ENCODE measurements around the gene VAMP4. TPM values are rescaled to one million over a fixed set of nuclear protein-coding genes. Genes with fewer than 3 reads are reported as not detected.

VAMP4 gene
- total RNA-seq, 1 experiment from 2014 or later = 4.2 TPM

DNA sequence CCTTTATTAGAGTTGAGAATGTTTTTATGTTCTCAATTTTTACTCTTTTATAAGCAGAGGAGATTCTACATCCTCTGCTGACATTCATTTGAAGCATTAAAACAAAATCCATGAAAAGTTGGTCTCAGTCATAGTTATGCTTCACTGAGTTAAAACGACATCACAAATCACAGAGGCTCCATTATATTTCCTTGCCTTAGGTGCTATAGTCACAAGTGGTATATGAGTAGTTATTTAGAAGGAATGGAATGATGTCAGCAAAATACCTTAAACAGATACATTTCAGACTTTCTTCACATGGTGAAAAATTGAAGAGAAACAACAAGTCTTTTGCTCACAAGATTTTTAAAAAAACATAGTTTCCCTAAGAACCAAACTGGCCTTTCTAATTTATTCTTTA lies 27.9 kb upstream of the VAMP4 start:
- TF ChIP-seq, protein P1, sequence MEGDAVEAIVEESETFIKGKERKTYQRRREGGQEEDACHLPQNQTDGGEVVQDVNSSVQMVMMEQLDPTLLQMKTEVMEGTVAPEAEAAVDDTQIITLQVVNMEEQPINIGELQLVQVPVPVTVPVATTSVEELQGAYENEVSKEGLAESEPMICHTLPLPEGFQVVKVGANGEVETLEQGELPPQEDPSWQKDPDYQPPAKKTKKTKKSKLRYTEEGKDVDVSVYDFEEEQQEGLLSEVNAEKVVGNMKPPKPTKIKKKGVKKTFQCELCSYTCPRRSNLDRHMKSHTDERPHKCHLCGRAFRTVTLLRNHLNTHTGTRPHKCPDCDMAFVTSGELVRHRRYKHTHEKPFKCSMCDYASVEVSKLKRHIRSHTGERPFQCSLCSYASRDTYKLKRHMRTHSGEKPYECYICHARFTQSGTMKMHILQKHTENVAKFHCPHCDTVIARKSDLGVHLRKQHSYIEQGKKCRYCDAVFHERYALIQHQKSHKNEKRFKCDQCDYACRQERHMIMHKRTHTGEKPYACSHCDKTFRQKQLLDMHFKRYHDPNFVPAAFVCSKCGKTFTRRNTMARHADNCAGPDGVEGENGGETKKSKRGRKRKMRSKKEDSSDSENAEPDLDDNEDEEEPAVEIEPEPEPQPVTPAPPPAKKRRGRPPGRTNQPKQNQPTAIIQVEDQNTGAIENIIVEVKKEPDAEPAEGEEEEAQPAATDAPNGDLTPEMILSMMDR (conservative IDR thresholded peaks at IDR 0.05) = no peak
- Histone ChIP-seq H4K8ac (replicated peaks; ENCODE audit: insufficient read length, low read depth, low read length) (no peak overlapping the region), H3K4me2 (ENCODE audit: insufficient read depth, insufficient read length, low read length) (no peak overlapping the region), H2BK20ac (ENCODE audit: low read depth, low read length, poor library complexity, severe bottlenecking) (no peak overlapping the region), H3K18ac (ENCODE audit: insufficient read length, low read depth, low read length) (no peak overlapping the region), H2BK15ac (ENCODE audit: low read depth, low read length) (no peak overlapping the region), H4K91ac (ENCODE audit: insufficient read length, low read depth, low read length) (no peak overlapping the region), H3K23me2 (ENCODE audit: insufficient read length, low read depth, low read length, poor library complexity, severe bottlenecking) (no peaks in the 10 kb centered on the region), H3K4ac (ENCODE audit: low read depth, low read length) (no peak overlapping the region), H2AK5ac (ENCODE audit: insufficient read length, low read length) (no peak overlapping the region), H3K14ac (ENCODE audit: insufficient read depth, low read length) (no peak overlapping the region), H4K20me1 (ENCODE audit: control insufficient read depth, insufficient read depth, insufficient read length) (no peaks in the 10 kb centered on the region), H3T11ph (ENCODE audit: low read length) (no peak overlapping the region), H3K4me1 (ENCODE audit: insufficient read depth, low read length) (no peaks in the 10 kb centered on the region; the same call in 1 of the 2 replicates), H3K9ac (ENCODE audit: extremely low read depth, insufficient read length, low read length) (no peak overlapping the region), H2AFZ (ENCODE audit: low read length) (no peak overlapping the region), H3K79me2 (ENCODE audit: insufficient read depth, low read length) (no peaks in the 10 kb centered on the region), H3K27ac (ENCODE audit: insufficient read length, low read depth, low read length) (no peak overlapping the region), H4K5ac (ENCODE audit: insufficient read length, low read depth, low read length) (no peak overlapping the region), H2BK120ac (ENCODE audit: low read depth, low read length, poor library complexity, severe bottlenecking) (no peak overlapping the region), H3K56ac (ENCODE audit: insufficient read length, low read depth, low read length) (no peak overlapping the region), H2BK5ac (ENCODE audit: insufficient read length, low read length) (no peak overlapping the region), H3K79me1 (ENCODE audit: insufficient read depth, low read depth, low read length, poor library complexity, severe bottlenecking) (no peaks in the 10 kb centered on the region), H3K27me3 (ENCODE audit: insufficient read depth, low read length) (no peaks in the 10 kb centered on the region), H3K23ac (ENCODE audit: insufficient read length, low read depth, low read length) (no peak overlapping the region), H2BK12ac (ENCODE audit: insufficient read length, low read depth, low read length) (no peak overlapping the region), H3K9me3 (ENCODE audit: control insufficient read depth, low read depth, low read length) (no peaks in the 10 kb centered on the region)
- H3K27me3 Mint-ChIP-seq (ENCODE audit: low read depth) = no peaks in the 10 kb centered on the region; the same call in 1 of the 2 replicates
- no peaks in the 10 kb centered on the region for H3K9me3 Mint-ChIP-seq
- no peak for DNase-seq
- H3K4me3 Mint-ChIP-seq = no peak overlapping the region
- no peaks in the 10 kb centered on the region for H3K36me3 Mint-ChIP-seq (ENCODE audit: insufficient read depth in 1 of 3, low read depth in 3 of 3)
- no peak overlapping the region for H3K27ac Mint-ChIP-seq
- peaks cover 0 to 4% of the 10 kb centered on the region in 2 experiments; a peak in 2 of 4 replicates for H3K4me1 Mint-ChIP-seq
- no CpG with 5 or more reads among the region's 1 CpG for WGBS (ENCODE audit: extremely low coverage, insufficient read length, low lambda C conversion rate)
